ENCODE data around the gene TNS1.

- TF ChIP-seq, protein P1, sequence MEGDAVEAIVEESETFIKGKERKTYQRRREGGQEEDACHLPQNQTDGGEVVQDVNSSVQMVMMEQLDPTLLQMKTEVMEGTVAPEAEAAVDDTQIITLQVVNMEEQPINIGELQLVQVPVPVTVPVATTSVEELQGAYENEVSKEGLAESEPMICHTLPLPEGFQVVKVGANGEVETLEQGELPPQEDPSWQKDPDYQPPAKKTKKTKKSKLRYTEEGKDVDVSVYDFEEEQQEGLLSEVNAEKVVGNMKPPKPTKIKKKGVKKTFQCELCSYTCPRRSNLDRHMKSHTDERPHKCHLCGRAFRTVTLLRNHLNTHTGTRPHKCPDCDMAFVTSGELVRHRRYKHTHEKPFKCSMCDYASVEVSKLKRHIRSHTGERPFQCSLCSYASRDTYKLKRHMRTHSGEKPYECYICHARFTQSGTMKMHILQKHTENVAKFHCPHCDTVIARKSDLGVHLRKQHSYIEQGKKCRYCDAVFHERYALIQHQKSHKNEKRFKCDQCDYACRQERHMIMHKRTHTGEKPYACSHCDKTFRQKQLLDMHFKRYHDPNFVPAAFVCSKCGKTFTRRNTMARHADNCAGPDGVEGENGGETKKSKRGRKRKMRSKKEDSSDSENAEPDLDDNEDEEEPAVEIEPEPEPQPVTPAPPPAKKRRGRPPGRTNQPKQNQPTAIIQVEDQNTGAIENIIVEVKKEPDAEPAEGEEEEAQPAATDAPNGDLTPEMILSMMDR (IDR thresholded peaks at IDR 0.05) = no peak
- TF ChIP-seq EZH2 (IDR thresholded peaks at IDR 0.05) = no peak
These were observed 186.4 kb downstream of the TNS1 start for GRCh38 chr2:217816396-217816869.
